Neural progenitor cell (in vitro differentiated cells): Measurements from ENCODE around the gene C1orf141.

Source experiments
- CTCF ChIP-seq: fragments of 200-600 bp; sonication (generic); IDR thresholded peaks from 2 replicates; pipeline ENCODE4 v1.5.1; 2017; ENCODE audit warnings: antibody characterized with exemption, mild to moderate bottlenecking
- EZH2 ChIP-seq: fragments of 200-600 bp; sonication (generic); IDR thresholded peaks from 2 replicates; pipeline ENCODE4 v1.6.1; 2017; ENCODE audit warnings: antibody characterized with exemption, mild to moderate bottlenecking, moderate library complexity
- EZH2phosphoT487 ChIP-seq: fragments of 200-600 bp; sonication (generic); IDR thresholded peaks from 2 replicates; pipeline ENCODE4 v1.6.1; 2017; ENCODE audit warnings: antibody characterized with exemption

DNA sequence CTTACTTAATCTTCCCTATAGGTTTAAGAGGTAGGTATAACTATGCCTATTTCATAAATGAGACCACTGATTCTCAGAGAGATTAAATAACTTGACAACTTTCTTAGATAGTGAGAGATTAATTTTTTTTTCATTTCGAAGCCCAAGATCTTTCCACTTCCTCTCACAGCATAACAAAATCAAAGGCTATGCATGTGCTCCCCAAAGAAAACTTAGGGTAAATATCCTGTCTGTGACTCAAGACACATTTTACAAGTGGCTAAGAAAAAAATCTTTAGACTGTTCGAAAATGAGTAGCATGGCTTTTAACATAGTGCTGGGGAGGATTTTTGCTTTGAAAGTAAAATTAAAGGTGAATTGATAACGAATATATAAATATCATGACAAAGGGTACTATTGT lies 8.2 kb upstream of the C1orf141 start:
- TF ChIP-seq CTCF (no peak), EZH2 (no peak), EZH2phosphoT487 (no peak)
